ENCODE measurements around the gene SRC.
A peak's percentile ranks its signal among the peaks of the same experiment; 100 is the strongest.

SRC gene

GRCh38 chr20:37341632-37342031, 4.3 kb upstream of the SRC start:
- H3K4me1 ChIP-seq (ENCODE audit: control insufficient read depth, insufficient read depth, low read length): no peaks in the 10 kb centered on the region
- no peaks in the 10 kb centered on the region for H3K27me3 ChIP-seq (ENCODE audit: control insufficient read depth, insufficient read depth, low read length)
- no peaks in the 10 kb centered on the region for H3K9me3 ChIP-seq (ENCODE audit: control insufficient read depth, insufficient read depth, low read length)
- no peaks in the 10 kb centered on the region for H3K36me3 ChIP-seq (ENCODE audit: control insufficient read depth, insufficient read depth, low read length)
- H3K9ac ChIP-seq (ENCODE audit: low read depth, low read length): no peak overlapping the region
- H3K4me3 ChIP-seq (ENCODE audit: low read depth, low read length): no peak overlapping the region

GRCh38 chr20:37342231-37343177, 3.4 kb upstream of the SRC start:
- Histone ChIP-seq H3K36me3 (ENCODE audit: control insufficient read depth, insufficient read depth, low read length) (no peaks in the 10 kb centered on the region), H3K9ac (ENCODE audit: low read depth, low read length) (no peak overlapping the region), H3K9me3 (ENCODE audit: control insufficient read depth, insufficient read depth, low read length) (no peaks in the 10 kb centered on the region), H3K4me3 (ENCODE audit: low read depth, low read length) (no peak overlapping the region), H3K4me1 (ENCODE audit: control insufficient read depth, insufficient read depth, low read length) (no peaks in the 10 kb centered on the region), H3K27me3 (ENCODE audit: control insufficient read depth, insufficient read depth, low read length) (no peaks in the 10 kb centered on the region)

GRCh38 chr20:37343212-37343993, 2.5 kb upstream of the SRC start:
- H3K9ac ChIP-seq (ENCODE audit: low read depth, low read length): no peak overlapping the region
- H3K4me3 ChIP-seq (ENCODE audit: low read depth, low read length): no peak overlapping the region
- H3K27me3 ChIP-seq (ENCODE audit: control insufficient read depth, insufficient read depth, low read length): no peaks in the 10 kb centered on the region
- H3K36me3 ChIP-seq (ENCODE audit: control insufficient read depth, insufficient read depth, low read length): no peaks in the 10 kb centered on the region
- no peaks in the 10 kb centered on the region for H3K4me1 ChIP-seq (ENCODE audit: control insufficient read depth, insufficient read depth, low read length)
- H3K9me3 ChIP-seq (ENCODE audit: control insufficient read depth, insufficient read depth, low read length): no peaks in the 10 kb centered on the region

- Histone ChIP-seq H3K9ac (ENCODE audit: low read depth, low read length) (no peak overlapping the region), H3K4me3 (ENCODE audit: low read depth, low read length) (no peak overlapping the region), H3K9me3 (ENCODE audit: control insufficient read depth, insufficient read depth, low read length) (no peaks in the 10 kb centered on the region), H3K4me1 (ENCODE audit: control insufficient read depth, insufficient read depth, low read length) (no peaks in the 10 kb centered on the region), H3K36me3 (ENCODE audit: control insufficient read depth, insufficient read depth, low read length) (no peaks in the 10 kb centered on the region), H3K27me3 (ENCODE audit: control insufficient read depth, insufficient read depth, low read length) (no peaks in the 10 kb centered on the region)
Observed at GRCh38 chr20:37343994-37344355, 2.0 kb upstream of the SRC start.

DNA sequence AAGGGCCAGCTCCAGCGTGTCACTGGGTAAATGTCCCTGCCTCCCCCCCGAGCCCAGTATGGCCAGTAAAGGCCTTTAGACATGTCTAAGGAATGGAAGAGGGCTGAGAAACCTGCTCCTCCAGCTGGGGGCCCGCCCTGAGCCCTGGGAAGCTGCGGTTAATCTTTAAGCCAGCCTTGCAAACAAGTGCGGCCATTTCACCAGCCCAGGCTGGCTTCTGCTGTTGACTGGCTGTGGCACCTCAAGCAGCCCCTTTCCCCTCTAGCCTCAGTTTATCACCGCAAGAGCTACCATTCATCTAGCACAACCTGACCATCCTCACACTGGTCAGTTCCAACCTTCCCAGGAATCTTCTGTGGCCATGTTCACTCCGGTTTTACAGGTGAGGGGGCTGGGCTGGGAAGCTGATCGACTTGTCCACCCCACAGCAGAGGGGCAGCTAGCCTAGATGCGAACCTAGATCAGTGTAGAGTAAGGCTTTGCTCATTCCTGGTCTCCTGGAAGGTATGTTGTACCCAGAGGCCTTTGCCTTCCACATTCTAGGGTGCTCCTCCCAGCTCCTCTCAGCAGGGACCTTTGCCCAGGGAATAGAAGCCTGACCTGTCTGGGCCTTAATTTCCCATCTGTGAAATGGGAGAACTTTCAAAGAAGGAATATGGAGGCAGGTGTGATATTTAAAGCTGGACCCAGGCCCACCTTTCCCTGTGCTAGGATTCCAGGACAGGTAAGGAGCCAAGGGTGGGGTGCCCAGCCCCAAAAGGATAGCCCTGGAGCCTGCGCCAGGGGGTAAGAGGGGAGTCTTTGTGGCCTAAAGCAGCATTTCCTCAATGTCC, 1.2 kb upstream of the SRC start:
- H3K4me3 ChIP-seq (ENCODE audit: low read depth, low read length): peak overlapping the region; percentile 61
- H3K4me1 ChIP-seq (ENCODE audit: control insufficient read depth, insufficient read depth, low read length): peaks cover under 1% of the 10 kb centered on the region
- H3K27me3 ChIP-seq (ENCODE audit: control insufficient read depth, insufficient read depth, low read length): no peaks in the 10 kb centered on the region
- peak overlapping the region; percentile 47 for H3K9ac ChIP-seq (ENCODE audit: low read depth, low read length)
- no peaks in the 10 kb centered on the region for H3K36me3 ChIP-seq (ENCODE audit: control insufficient read depth, insufficient read depth, low read length)
- H3K9me3 ChIP-seq (ENCODE audit: control insufficient read depth, insufficient read depth, low read length): no peaks in the 10 kb centered on the region

DNA sequence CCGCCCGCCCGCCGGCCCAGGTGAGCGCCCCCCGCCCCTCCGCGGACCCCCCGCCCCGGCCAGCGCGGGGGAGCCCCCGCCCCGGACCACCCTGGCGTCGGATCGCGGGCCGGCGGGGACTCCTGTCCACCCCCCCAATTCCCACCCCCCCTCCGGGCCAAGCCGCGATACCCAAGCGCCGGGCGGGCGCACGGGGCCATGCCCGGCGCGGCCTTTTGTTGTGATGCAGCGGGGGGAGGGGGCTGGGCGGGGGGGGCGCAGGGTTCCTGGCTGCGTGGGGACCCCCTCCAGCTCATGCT, 245 bp downstream of the SRC start:
- no peaks in the 10 kb centered on the region for H3K9me3 ChIP-seq (ENCODE audit: control insufficient read depth, insufficient read depth, low read length)
- H3K9ac ChIP-seq (ENCODE audit: low read depth, low read length): no peak overlapping the region
- peaks cover 3% of the 10 kb centered on the region for H3K36me3 ChIP-seq (ENCODE audit: control insufficient read depth, insufficient read depth, low read length)
- H3K27me3 ChIP-seq (ENCODE audit: control insufficient read depth, insufficient read depth, low read length): no peaks in the 10 kb centered on the region
- H3K4me1 ChIP-seq (ENCODE audit: control insufficient read depth, insufficient read depth, low read length): peaks cover 2% of the 10 kb centered on the region
- peak overlapping the region; percentile 61 for H3K4me3 ChIP-seq (ENCODE audit: low read depth, low read length)

DNA sequence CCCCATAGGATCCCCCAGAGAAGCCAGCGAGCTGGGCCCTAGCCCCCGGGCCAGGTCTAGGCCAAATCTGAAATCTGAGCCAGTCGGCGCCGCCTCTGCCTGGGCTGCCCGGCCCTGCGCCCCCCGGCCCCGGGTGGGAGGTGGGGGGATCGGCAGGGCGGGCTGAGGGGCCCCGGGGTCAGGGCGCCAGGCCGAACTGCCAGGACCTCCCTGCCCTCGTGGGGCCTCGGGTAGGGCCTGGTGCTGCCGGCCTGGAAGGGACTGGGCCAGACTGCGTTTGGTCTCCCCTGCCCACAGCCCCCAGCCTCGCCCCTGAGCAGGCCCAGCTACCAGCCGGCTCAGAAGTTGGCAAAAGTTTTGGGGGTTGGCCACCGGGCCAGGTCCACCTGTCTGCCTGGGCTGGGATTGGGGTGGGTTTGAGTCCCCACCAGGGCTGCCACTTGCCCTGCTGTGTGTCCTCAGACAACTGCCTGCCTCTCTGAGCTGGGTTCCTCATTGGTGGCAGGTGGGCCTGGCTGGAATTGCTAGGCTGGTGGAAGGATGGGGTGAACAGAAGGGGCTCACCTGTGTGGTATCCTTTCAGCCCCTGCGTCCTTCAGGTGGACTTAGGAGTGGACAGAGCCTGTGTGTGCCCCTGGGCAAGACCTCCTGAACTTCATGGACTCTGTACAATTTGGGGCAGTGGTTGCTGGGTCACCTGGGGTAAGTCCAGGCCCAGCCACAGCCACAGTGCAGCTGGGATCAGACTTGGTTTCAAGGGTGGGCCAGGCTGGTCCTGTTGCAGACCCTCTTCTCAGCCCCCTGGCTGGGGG, 801 bp downstream of the SRC start:
- Histone ChIP-seq H3K4me3 (ENCODE audit: low read depth, low read length) (peak overlapping the region; percentile 41), H3K9ac (ENCODE audit: low read depth, low read length) (peak overlapping the region; percentile 39), H3K9me3 (ENCODE audit: control insufficient read depth, insufficient read depth, low read length) (no peaks in the 10 kb centered on the region), H3K27me3 (ENCODE audit: control insufficient read depth, insufficient read depth, low read length) (no peaks in the 10 kb centered on the region), H3K4me1 (ENCODE audit: control insufficient read depth, insufficient read depth, low read length) (peaks cover 2% of the 10 kb centered on the region), H3K36me3 (ENCODE audit: control insufficient read depth, insufficient read depth, low read length) (peaks cover 6% of the 10 kb centered on the region)

GRCh38 chr20:37347347-37347823, 1.4 kb downstream of the SRC start:
- peaks cover 2% of the 10 kb centered on the region for H3K4me1 ChIP-seq (ENCODE audit: control insufficient read depth, insufficient read depth, low read length)
- H3K9me3 ChIP-seq (ENCODE audit: control insufficient read depth, insufficient read depth, low read length): no peaks in the 10 kb centered on the region
- H3K4me3 ChIP-seq (ENCODE audit: low read depth, low read length): no peak overlapping the region
- peaks cover 7% of the 10 kb centered on the region for H3K36me3 ChIP-seq (ENCODE audit: control insufficient read depth, insufficient read depth, low read length)
- H3K27me3 ChIP-seq (ENCODE audit: control insufficient read depth, insufficient read depth, low read length): no peaks in the 10 kb centered on the region
- no peak overlapping the region for H3K9ac ChIP-seq (ENCODE audit: low read depth, low read length)

DNA sequence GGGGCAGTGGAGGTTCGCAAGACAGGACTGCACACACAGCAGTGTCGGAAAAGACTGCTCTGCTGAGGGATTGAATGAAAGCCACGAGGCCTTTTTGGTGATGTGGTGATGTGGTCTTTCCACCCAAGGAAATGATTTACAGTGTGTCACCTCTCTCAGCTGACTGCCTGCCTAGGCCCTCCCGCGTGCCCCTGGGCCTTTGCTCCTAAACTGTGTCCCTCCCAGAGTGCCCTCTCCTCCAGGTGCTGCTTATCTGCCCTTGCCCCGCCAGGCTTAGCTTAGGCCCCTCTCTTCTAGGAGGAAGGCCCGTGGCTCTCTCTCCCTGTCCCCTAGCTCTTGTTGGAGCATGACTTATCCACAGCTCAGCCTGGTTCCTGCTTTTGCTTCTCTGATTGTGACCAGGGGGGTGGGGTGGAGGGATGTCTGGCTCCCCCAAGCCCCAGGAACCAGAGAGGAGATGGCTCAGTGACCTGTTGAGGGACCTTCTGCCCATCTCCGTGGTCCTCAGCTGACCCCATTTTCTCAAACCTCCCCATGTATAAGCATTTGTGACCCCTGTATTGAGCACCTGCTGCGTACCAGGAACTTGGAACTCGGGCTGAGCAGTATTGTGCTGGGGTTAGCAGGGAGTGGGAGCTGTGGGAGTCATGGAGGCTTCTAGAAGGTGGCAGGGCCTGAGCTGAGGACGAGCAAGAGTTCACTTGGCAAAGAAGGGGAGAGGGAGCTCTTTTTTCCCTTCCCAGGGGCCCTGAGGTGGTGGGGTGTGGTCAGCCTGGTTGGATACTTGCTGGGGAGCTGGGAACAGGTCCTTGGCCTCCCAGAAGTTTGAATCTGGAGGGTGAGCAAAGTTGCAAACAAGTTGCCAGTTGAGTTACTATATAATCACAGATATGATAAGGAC, 2.2 kb downstream of the SRC start:
- Histone ChIP-seq H3K27me3 (ENCODE audit: control insufficient read depth, insufficient read depth, low read length) (no peaks in the 10 kb centered on the region), H3K9ac (ENCODE audit: low read depth, low read length) (no peak overlapping the region), H3K4me3 (ENCODE audit: low read depth, low read length) (no peak overlapping the region), H3K9me3 (ENCODE audit: control insufficient read depth, insufficient read depth, low read length) (no peaks in the 10 kb centered on the region), H3K4me1 (ENCODE audit: control insufficient read depth, insufficient read depth, low read length) (peaks cover 2% of the 10 kb centered on the region), H3K36me3 (ENCODE audit: control insufficient read depth, insufficient read depth, low read length) (peaks cover 7% of the 10 kb centered on the region)

DNA sequence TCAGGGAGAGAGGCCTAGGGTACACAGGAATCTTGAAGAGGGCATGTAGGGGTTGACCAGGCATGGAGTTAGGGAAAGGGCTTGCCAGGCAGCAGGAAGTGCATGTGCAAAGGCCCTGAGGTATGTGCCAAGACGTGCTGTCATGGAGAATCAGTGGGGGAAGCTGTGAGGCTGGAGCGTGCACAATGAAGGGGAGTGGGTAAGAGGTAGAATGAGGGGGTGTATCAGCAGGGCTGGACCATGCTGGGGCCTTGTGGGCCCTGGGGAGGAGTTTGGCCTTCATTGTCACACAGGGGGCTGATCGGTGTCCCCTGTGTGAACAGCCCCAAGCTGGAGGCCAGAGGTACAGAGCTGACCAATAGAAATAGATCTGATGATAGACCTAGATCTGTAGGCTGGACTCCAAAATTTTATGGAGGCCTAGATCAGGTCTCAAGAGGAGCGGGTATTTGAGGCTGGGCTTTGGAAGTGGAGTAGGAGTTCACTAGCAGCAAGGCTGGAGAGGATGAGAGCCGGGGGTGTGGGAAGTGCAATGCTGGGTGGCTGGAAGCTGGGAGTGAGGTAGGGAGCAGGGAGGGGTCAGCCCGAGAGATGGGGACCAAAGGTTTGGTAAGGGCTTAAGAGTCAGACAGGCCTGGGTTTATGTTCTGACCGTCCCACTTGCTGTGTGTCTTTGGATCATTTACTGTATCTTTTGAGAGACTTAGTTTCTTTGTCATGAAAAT, 3.0 kb downstream of the SRC start:
- Histone ChIP-seq H3K9me3 (ENCODE audit: control insufficient read depth, insufficient read depth, low read length) (no peaks in the 10 kb centered on the region), H3K4me1 (ENCODE audit: control insufficient read depth, insufficient read depth, low read length) (peaks cover 2% of the 10 kb centered on the region), H3K27me3 (ENCODE audit: control insufficient read depth, insufficient read depth, low read length) (no peaks in the 10 kb centered on the region), H3K36me3 (ENCODE audit: control insufficient read depth, insufficient read depth, low read length) (peaks cover 7% of the 10 kb centered on the region), H3K9ac (ENCODE audit: low read depth, low read length) (no peak overlapping the region), H3K4me3 (ENCODE audit: low read depth, low read length) (no peak overlapping the region)

Data from iPS-15b (cell line).